ENCODE results near the gene PTPN23.

GRCh38 chr3:47404955-47405790 lies 24.4 kb downstream of the PTPN23 start:
- no peak for TF ChIP-seq HDAC2 (IDR thresholded peaks at IDR 0.05; ENCODE audit: borderline replicate concordance in 1 of 2, low read depth in 2 of 2, low read length in 2 of 2)
- no peak for TF ChIP-seq EZH2 (IDR thresholded peaks at IDR 0.05; ENCODE audit: low read depth, low read length, severe bottlenecking)
- TF ChIP-seq EP300 (IDR thresholded peaks at IDR 0.05; ENCODE audit: borderline replicate concordance in 1 of 2, low read depth in 2 of 2, low read length in 2 of 2): no peak
- TF ChIP-seq CTCF (IDR thresholded peaks at IDR 0.05; ENCODE audit: control extremely low read depth in 1 of 3, insufficient read depth in 1 of 3, low read depth in 1 of 3, low read length in 3 of 3): no peak
- TF ChIP-seq POLR2A (IDR thresholded peaks at IDR 0.05; ENCODE audit: control extremely low read depth in 1 of 2, low read depth in 2 of 2, low read length in 2 of 2): no peak
- TF ChIP-seq TAF1 (IDR thresholded peaks at IDR 0.05; ENCODE audit: low read depth, low read length): no peak
- no peak for TF ChIP-seq ATF2 (IDR thresholded peaks at IDR 0.05; ENCODE audit: low read length)
- no peak for TF ChIP-seq ZNF274 (IDR thresholded peaks at IDR 0.05; ENCODE audit: borderline replicate concordance, extremely low read depth, low read length)
- no peak for TF ChIP-seq GABPA (IDR thresholded peaks at IDR 0.05; ENCODE audit: borderline replicate concordance, insufficient read depth, low read length)
- no peak for TF ChIP-seq YY1 (IDR thresholded peaks at IDR 0.05; ENCODE audit: low read depth, low read length)
